H9 (cell line): ENCODE measurements around the gene TMEM240. TPM values are rescaled to one million over a fixed set of nuclear protein-coding genes. Genes with fewer than 3 reads are reported as not detected.

Experiments
- DNase-seq: peaks from one replicate; pipeline ENCODE4 v3.0.0-alpha.2; 2017
- H2AFZ ChIP-seq: one replicate; pipeline ENCODE4 v1.6.1; 2013; ENCODE audit warnings: mild to moderate bottlenecking, low read length, control low read depth, moderate library complexity
- H2AK5ac ChIP-seq: 2 replicates; pipeline ENCODE4 v1.6.1; 2013; ENCODE audit warnings: low read length, control low read depth, mixed read lengths; ENCODE audit not compliant: insufficient read length
- H2BK120ac ChIP-seq: one replicate; pipeline ENCODE4 v1.6.1; 2013; ENCODE audit warnings: low read depth, mild to moderate bottlenecking, low read length, control low read depth, inconsistent platforms; ENCODE audit not compliant: poor library complexity, severe bottlenecking
- H2BK12ac ChIP-seq: 2 replicates; pipeline ENCODE4 v1.6.1; 2013; ENCODE audit warnings: low read length, control low read depth, mixed read lengths, low read depth; ENCODE audit not compliant: insufficient read length
- H2BK15ac ChIP-seq: 2 replicates; pipeline ENCODE4 v1.6.1; 2013; ENCODE audit warnings: low read depth, low read length, control low read depth
- H2BK20ac ChIP-seq: one replicate; pipeline ENCODE4 v1.6.1; 2013; ENCODE audit warnings: low read depth, mild to moderate bottlenecking, low read length, control low read depth, inconsistent platforms; ENCODE audit not compliant: poor library complexity, severe bottlenecking
- H2BK5ac ChIP-seq: 2 replicates; pipeline ENCODE4 v1.6.1; 2013; ENCODE audit warnings: low read length, control low read depth, mixed read lengths; ENCODE audit not compliant: insufficient read length
- H3K14ac ChIP-seq: 2 replicates; pipeline ENCODE4 v1.6.1; 2013; ENCODE audit warnings: low read length, control low read depth; ENCODE audit not compliant: insufficient read depth
- H3K18ac ChIP-seq: 2 replicates; pipeline ENCODE4 v1.6.1; 2013; ENCODE audit warnings: low read depth, mild to moderate bottlenecking, mixed read lengths, low read length, control low read depth; ENCODE audit not compliant: insufficient read length
- H3K23ac ChIP-seq: 2 replicates; pipeline ENCODE4 v1.6.1; 2013; ENCODE audit warnings: low read length, control low read depth, mixed read lengths, low read depth; ENCODE audit not compliant: insufficient read length
- H3K23me2 ChIP-seq: 2 replicates; pipeline ENCODE4 v1.6.1; 2013; ENCODE audit warnings: low read depth, mild to moderate bottlenecking, mixed read lengths, low read length, control low read depth; ENCODE audit not compliant: insufficient read length, poor library complexity, severe bottlenecking
- H3K27ac ChIP-seq: 2 replicates; pipeline ENCODE4 v1.5.1; 2013; ENCODE audit warnings: low read length, control low read depth, mixed read lengths, low read depth; ENCODE audit not compliant: insufficient read length
- H3K27me3 ChIP-seq: 2 replicates; pipeline ENCODE4 v1.6.1; 2013; ENCODE audit warnings: low read length, control low read depth, inconsistent platforms; ENCODE audit not compliant: insufficient read depth
- H3K4ac ChIP-seq: 2 replicates; pipeline ENCODE4 v1.6.1; 2013; ENCODE audit warnings: low read depth, mild to moderate bottlenecking, control low read depth, inconsistent platforms, low read length, moderate library complexity
- H3K4me1 ChIP-seq: 2 replicates; pipeline ENCODE4 v1.6.1; 2013; ENCODE audit warnings: low read length, control low read depth, inconsistent platforms; ENCODE audit not compliant: insufficient read depth
- H3K4me2 ChIP-seq: 2 replicates; pipeline ENCODE4 v1.6.1; 2013; ENCODE audit warnings: low read length, control low read depth, mixed read lengths; ENCODE audit not compliant: insufficient read length, insufficient read depth
- H3K56ac ChIP-seq: 2 replicates; pipeline ENCODE4 v1.6.1; 2013; ENCODE audit warnings: low read depth, mild to moderate bottlenecking, mixed read lengths, low read length, control low read depth; ENCODE audit not compliant: insufficient read length
- H3K79me1 ChIP-seq: 2 replicates; pipeline ENCODE4 v1.6.1; 2013; ENCODE audit warnings: low read depth, mild to moderate bottlenecking, moderate library complexity, low read length, control low read depth, inconsistent platforms; ENCODE audit not compliant: insufficient read depth, poor library complexity, severe bottlenecking
- H3K79me2 ChIP-seq: 2 replicates; pipeline ENCODE4 v1.6.1; 2013; ENCODE audit warnings: low read length, control low read depth, inconsistent platforms; ENCODE audit not compliant: insufficient read depth
- H3K9ac ChIP-seq: 2 replicates; pipeline ENCODE4 v1.6.1; 2013; ENCODE audit warnings: low read length, control low read depth, mixed read lengths; ENCODE audit not compliant: insufficient read length; ENCODE audit errors: extremely low read depth
- H3K9me3 ChIP-seq: one replicate; pipeline ENCODE4 v1.6.1; 2013; ENCODE audit warnings: low read depth, low read length, inconsistent platforms; ENCODE audit not compliant: control insufficient read depth
- H3T11ph ChIP-seq: one replicate; pipeline ENCODE4 v1.6.1; 2013; ENCODE audit warnings: mild to moderate bottlenecking, low read length, control low read depth, inconsistent platforms
- H4K20me1 ChIP-seq: one replicate; pipeline ENCODE4 v1.6.1; 2013; ENCODE audit not compliant: control insufficient read depth, insufficient read length, insufficient read depth
- H4K5ac ChIP-seq: 2 replicates; pipeline ENCODE4 v1.6.1; 2013; ENCODE audit warnings: low read depth, mild to moderate bottlenecking, mixed read lengths, low read length, control low read depth; ENCODE audit not compliant: insufficient read length
- H4K8ac ChIP-seq: replicated peaks from 2 replicates; pipeline ENCODE4 v1.6.1; 2013; ENCODE audit warnings: low read length, control low read depth, mixed read lengths, low read depth; ENCODE audit not compliant: insufficient read length
- H4K91ac ChIP-seq: 2 replicates; pipeline ENCODE4 v1.6.1; 2013; ENCODE audit warnings: low read depth, mild to moderate bottlenecking, moderate library complexity, mixed read lengths, low read length, control low read depth; ENCODE audit not compliant: insufficient read length
- H3K27ac Mint-ChIP-seq, 3 experiments: 2 replicates in 2 of 3; 3 replicates in 1 of 3; pipeline ENCODE4 v1.8.0; 2020 to 2021; ENCODE audit warnings: mixed read lengths in 3 of 3, mild to moderate bottlenecking in 1 of 3, moderate library complexity in 1 of 3
- H3K27me3 Mint-ChIP-seq: 2 replicates; pipeline ENCODE4 v1.8.0; 2021; ENCODE audit warnings: low read depth, mild to moderate bottlenecking, moderate library complexity, mixed read lengths
- H3K36me3 Mint-ChIP-seq, 3 experiments: 2 replicates in 2 of 3; 3 replicates in 1 of 3; pipeline ENCODE4 v1.8.0; 2020 to 2021; ENCODE audit warnings: low read depth in 3 of 3, mixed read lengths in 3 of 3; ENCODE audit not compliant: insufficient read depth in 1 of 3
- H3K4me1 Mint-ChIP-seq, 2 experiments: 2 replicates each; pipeline ENCODE4 v1.8.0; 2020; ENCODE audit warnings: mixed read lengths in 2 of 2
- H3K4me3 Mint-ChIP-seq, 2 experiments: 2 replicates in 1 of 2; 3 replicates in 1 of 2; pipeline ENCODE4 v1.8.0; 2020 to 2021; ENCODE audit warnings: mild to moderate bottlenecking in 2 of 2, mixed read lengths in 2 of 2, moderate library complexity in 1 of 2
- H3K9me3 Mint-ChIP-seq, 2 experiments: 2 replicates in 1 of 2; 3 replicates in 1 of 2; pipeline ENCODE4 v1.8.0; 2020; ENCODE audit warnings: mild to moderate bottlenecking in 2 of 2, mixed read lengths in 2 of 2, moderate library complexity in 1 of 2
- WGBS: extraction: QIAGEN DNeasy Blood & Tissue Kit; methylation state at CpG from one replicate; pipeline ENCODE4 v1.1.7; 2013; ENCODE audit warnings: missing lambda C conversion rate, low lambda C conversion rate, mixed read lengths; ENCODE audit not compliant: insufficient read length; ENCODE audit errors: extremely low coverage; 5-methylcytosine and 5-hydroxymethylcytosine counted together
- long read RNA-seq: library from polyadenylated mRNA; unstranded; transcript quantifications from one replicate; pipeline ENCODE4 v2.0.0, GENCODE V29; 2020
- total RNA-seq: library from RNA; stranded (reverse); gene quantifications from 2 replicates; pipeline ENCODE4 v1.2.1, GENCODE V29; 2021
- TF ChIP-seq, protein P1 (sequence below): fragments of 200-600 bp; sonication (generic); conservative IDR thresholded peaks from 3 replicates; pipeline ENCODE4 v1.8.0; 2021; ENCODE audit warnings: antibody characterized with exemption, mild to moderate bottlenecking

TMEM240 gene
- 7.7 and 8.7 TPM in 2 replicates for total RNA-seq
- long read RNA-seq, partial matches to known transcripts: 1 of 1 reads
- long read RNA-seq, other reads (novel, unspliced or antisense): 0 of 1 reads

DNA sequence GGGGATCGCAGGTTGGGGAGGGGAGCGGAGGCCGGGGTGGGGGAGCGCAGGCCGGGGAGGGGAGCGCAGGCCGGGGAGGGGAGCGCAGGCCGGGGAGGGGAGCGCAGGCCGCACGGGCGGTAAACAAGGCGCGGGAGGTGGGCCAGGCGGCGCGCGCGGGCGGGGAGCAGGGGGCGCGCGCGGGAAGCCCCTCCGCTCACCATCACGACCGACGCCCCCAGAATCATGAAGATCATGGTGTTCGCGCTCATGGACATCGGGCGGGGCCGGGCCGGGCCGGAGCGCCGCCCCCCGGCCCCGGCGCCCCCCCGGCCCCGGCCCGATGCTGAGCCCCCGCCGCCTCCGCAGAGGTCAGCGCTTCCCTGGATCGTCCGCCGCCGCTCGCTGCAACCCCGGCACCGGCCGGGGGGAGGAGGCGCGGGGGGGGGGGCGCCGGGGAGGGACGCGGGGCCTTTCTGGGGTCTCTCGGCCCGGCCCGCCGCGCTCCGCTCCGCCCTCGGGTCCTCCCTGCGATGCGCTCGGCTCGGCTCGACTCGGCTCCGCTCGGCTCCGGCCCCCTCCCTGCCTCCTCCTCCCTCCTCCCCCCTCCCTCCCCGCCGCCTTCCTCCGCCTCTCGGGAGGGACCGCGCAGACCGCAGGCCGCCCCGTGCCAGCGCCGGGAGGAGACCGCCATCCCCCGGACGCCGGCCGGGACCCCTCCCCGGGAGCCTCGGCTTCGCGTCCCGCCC lies at the start of gene TMEM240:
Gene TMEM240, minus strand, starts transcription at position 535 of the 728 bp plus-strand sequence. Its CDS starts 278 bp downstream, at position 257.
- no peaks in the 10 kb centered on the region; the same call in 1 of the 2 replicates for H3K27me3 Mint-ChIP-seq
- H3K4ac ChIP-seq: no peak within 1 kb of the TSS
- H3K9me3 ChIP-seq: no peaks in the 10 kb centered on the region
- peak within 1 kb of the TSS; percentile 44; the same call in 1 of the 2 replicates for H3K14ac ChIP-seq
- H2BK120ac ChIP-seq: no peak within 1 kb of the TSS
- DNase-seq: peak; percentile 86
- peak within 1 kb of the TSS; percentile 39 for H3K9ac ChIP-seq
- H2BK5ac ChIP-seq: no peak within 1 kb of the TSS
- TF ChIP-seq, protein P1, sequence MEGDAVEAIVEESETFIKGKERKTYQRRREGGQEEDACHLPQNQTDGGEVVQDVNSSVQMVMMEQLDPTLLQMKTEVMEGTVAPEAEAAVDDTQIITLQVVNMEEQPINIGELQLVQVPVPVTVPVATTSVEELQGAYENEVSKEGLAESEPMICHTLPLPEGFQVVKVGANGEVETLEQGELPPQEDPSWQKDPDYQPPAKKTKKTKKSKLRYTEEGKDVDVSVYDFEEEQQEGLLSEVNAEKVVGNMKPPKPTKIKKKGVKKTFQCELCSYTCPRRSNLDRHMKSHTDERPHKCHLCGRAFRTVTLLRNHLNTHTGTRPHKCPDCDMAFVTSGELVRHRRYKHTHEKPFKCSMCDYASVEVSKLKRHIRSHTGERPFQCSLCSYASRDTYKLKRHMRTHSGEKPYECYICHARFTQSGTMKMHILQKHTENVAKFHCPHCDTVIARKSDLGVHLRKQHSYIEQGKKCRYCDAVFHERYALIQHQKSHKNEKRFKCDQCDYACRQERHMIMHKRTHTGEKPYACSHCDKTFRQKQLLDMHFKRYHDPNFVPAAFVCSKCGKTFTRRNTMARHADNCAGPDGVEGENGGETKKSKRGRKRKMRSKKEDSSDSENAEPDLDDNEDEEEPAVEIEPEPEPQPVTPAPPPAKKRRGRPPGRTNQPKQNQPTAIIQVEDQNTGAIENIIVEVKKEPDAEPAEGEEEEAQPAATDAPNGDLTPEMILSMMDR: no peak
- H3K4me1 Mint-ChIP-seq: peaks cover 0 to 4% of the 10 kb centered on the region in 2 experiments; a peak in 2 of 4 replicates
- no peaks in the 10 kb centered on the region for H4K20me1 ChIP-seq
- H2BK15ac ChIP-seq: no peak within 1 kb of the TSS
- H3K9me3 Mint-ChIP-seq: no peaks in the 10 kb centered on the region; a peak in 1 of 5 replicates
- H3K27me3 ChIP-seq: no peaks in the 10 kb centered on the region
- no peak within 1 kb of the TSS for H3T11ph ChIP-seq
- H3K4me2 ChIP-seq: peak within 1 kb of the TSS; percentile 70
- no peak within 1 kb of the TSS for H4K91ac ChIP-seq
- H3K4me3 Mint-ChIP-seq: peak within 1 kb of the TSS; percentile 72 to 85
- no peak within 1 kb of the TSS for H4K8ac ChIP-seq
- H4K5ac ChIP-seq: no peak within 1 kb of the TSS
- no peak within 1 kb of the TSS for H3K56ac ChIP-seq
- peak within 1 kb of the TSS; percentile 64 for H3K18ac ChIP-seq
- no peak within 1 kb of the TSS for H3K27ac Mint-ChIP-seq
- H3K4me1 ChIP-seq: no peaks in the 10 kb centered on the region
- H2AFZ ChIP-seq: no peak within 1 kb of the TSS
- H3K23ac ChIP-seq: no peak within 1 kb of the TSS
- no peak within 1 kb of the TSS for H2BK12ac ChIP-seq
- no peaks in the 10 kb centered on the region for H3K79me1 ChIP-seq
- H3K23me2 ChIP-seq: peaks cover 7% of the 10 kb centered on the region
- no peak within 1 kb of the TSS for H2BK20ac ChIP-seq
- no CpG with 5 or more reads among the region's 100 CpGs for WGBS
- no peak within 1 kb of the TSS for H3K27ac ChIP-seq
- H3K79me2 ChIP-seq: no peaks in the 10 kb centered on the region
- no peak within 1 kb of the TSS for H2AK5ac ChIP-seq
- H3K36me3 Mint-ChIP-seq: peaks cover 1 to 35% (median 32%) of the 10 kb centered on the region in 3 experiments; a peak in 6 of 7 replicates
